ENCODE data around the gene PGF. TPM values are rescaled to one million over a fixed set of nuclear protein-coding genes. Genes with fewer than 3 reads are reported as not detected.
"Not testable (repeated sequence)": the region's sequence is repeated elsewhere in the genome, so short reads cannot be mapped to it uniquely, and the experiment has no call there.

PGF gene
- total and polyA plus RNA-seq, 8 donors = 1.8 to 13.3 (median 6.4) TPM; not detected in 1

GRCh38 chr14:74932401-74932901, 22.9 kb downstream of the PGF start:
- no peak for TF ChIP-seq EP300 (IDR thresholded peaks at IDR 0.05)
- no peak for TF ChIP-seq POLR2A (IDR thresholded peaks at IDR 0.05)
- TF ChIP-seq POLR2AphosphoS5 (IDR thresholded peaks at IDR 0.05) = no peak
- no peak for TF ChIP-seq CTCF (IDR thresholded peaks at IDR 0.05)
- intact Hi-C loops (cut with DNase I; ENCODE audit: low total_unique reads) = no loop called here
- no peak overlapping the region for H3K4me3 ChIP-seq
- H3K9me3 ChIP-seq = no peaks in the 10 kb centered on the region
- H3K27ac ChIP-seq = peak overlapping the region in 1 of 5 donors; percentile 20
- H3K4me1 ChIP-seq = peaks cover 0 to 12% (median 9%) of the 10 kb centered on the region in 4 donors
- WGBS, 5 donors = 21 to 36% (median 31%) methylated on average over 6 of the region's 6 CpGs
- peak in 1 of 2 donors; percentile 61 for DNase-seq
- H3K36me3 ChIP-seq = no peaks in the 10 kb centered on the region
- peaks cover 0 to 67% (median 16%) of the 10 kb centered on the region in 3 donors for H3K27me3 ChIP-seq

GRCh38 chr14:74931744-74932143, 23.7 kb downstream of the PGF start:
- DNase-seq; H3K36me3 ChIP-seq; intact Hi-C loops (cut with DNase I; ENCODE audit: low total_unique reads); H3K9me3 ChIP-seq; H3K4me3 ChIP-seq: not testable (repeated sequence)
- 81 to 92% (median 86%) methylated on average over 8 to 9 of the region's 9 CpGs for WGBS, 5 donors
- Histone ChIP-seq H3K27me3 (peaks cover 0 to 67% (median 16%) of the 10 kb centered on the region in 3 donors), H3K27ac (peak overlapping the region in 1 of 5 donors; percentile 20), H3K4me1 (peaks cover 0 to 12% (median 9%) of the 10 kb centered on the region in 4 donors)

GRCh38 chr14:74929242-74929641, 26.2 kb downstream of the PGF start:
- 55 to 72% (median 69%) methylated on average over 6 of the region's 6 CpGs for WGBS, 5 donors

GRCh38 chr14:74927225-74927624, 28.2 kb downstream of the PGF start:
- Histone ChIP-seq H3K4me3 (no peak overlapping the region), H3K9me3 (no peaks in the 10 kb centered on the region), H3K36me3 (no peaks in the 10 kb centered on the region), H3K27ac (no peak overlapping the region), H3K27me3 (peaks cover 0 to 59% (median 22%) of the 10 kb centered on the region in 3 donors), H3K4me1 (peaks cover 7 to 17% (median 14%) of the 10 kb centered on the region in 4 donors)
- peak in 1 of 3 donors; percentile 37 for TF ChIP-seq POLR2AphosphoS5 (IDR thresholded peaks at IDR 0.05)
- TF ChIP-seq POLR2A (IDR thresholded peaks at IDR 0.05) = no peak
- DNase-seq = no peak
- intact Hi-C loops (cut with DNase I; ENCODE audit: low total_unique reads) = no loop called here
- 27 to 57% (median 44%) methylated on average over 6 of the region's 6 CpGs for WGBS, 5 donors

More at GRCh38 chr14:74929242-74929641, 26.2 kb downstream of the PGF start:
- H3K27me3 ChIP-seq = peaks cover 0 to 54% (median 16%) of the 10 kb centered on the region in 3 donors
- H3K4me3 ChIP-seq = no peak overlapping the region
- H3K9me3 ChIP-seq = no peaks in the 10 kb centered on the region
- H3K27ac ChIP-seq = no peak overlapping the region
- TF ChIP-seq POLR2A (IDR thresholded peaks at IDR 0.05) (no peak), CTCF (IDR thresholded peaks at IDR 0.05) (no peak), POLR2AphosphoS5 (IDR thresholded peaks at IDR 0.05) (no peak), EP300 (IDR thresholded peaks at IDR 0.05) (no peak)
- no peaks in the 10 kb centered on the region for H3K36me3 ChIP-seq
- H3K4me1 ChIP-seq = peaks cover 0 to 9% (median under 1%) of the 10 kb centered on the region in 4 donors
- intact Hi-C loops (cut with DNase I; ENCODE audit: low total_unique reads) = no loop called here
- DNase-seq = no peak

GRCh38 chr14:74924061-74924460, 31.3 kb downstream of the PGF start:
- 80 to 90% (median 85%) methylated on average over 11 of the region's 11 CpGs for WGBS, 5 donors
- TF ChIP-seq CTCF (IDR thresholded peaks at IDR 0.05) (no peak), POLR2AphosphoS5 (IDR thresholded peaks at IDR 0.05) (no peak), POLR2A (IDR thresholded peaks at IDR 0.05) (no peak), EP300 (IDR thresholded peaks at IDR 0.05) (no peak)
- DNase-seq = no peak

More at GRCh38 chr14:74924061-74924460, 31.3 kb downstream of the PGF start:
- Histone ChIP-seq H3K27me3 (peaks cover 0 to 31% (median 12%) of the 10 kb centered on the region in 3 donors), H3K4me1 (peaks cover 7 to 18% (median 15%) of the 10 kb centered on the region in 4 donors), H3K36me3 (peaks cover 0 to 6% (median 0%) of the 10 kb centered on the region in 4 donors), H3K4me3 (no peak overlapping the region), H3K27ac (no peak overlapping the region), H3K9me3 (no peaks in the 10 kb centered on the region)
- intact Hi-C loops (cut with DNase I; ENCODE audit: low total_unique reads) = no loop called here
